Immature natural killer cell (primary cell): Measurements from ENCODE around the gene INMT. TPM values are rescaled to one million over a fixed set of nuclear protein-coding genes. Genes with fewer than 3 reads are reported as not detected.

Experiments used
- polyA plus RNA-seq, 3 donors: library from polyadenylated mRNA; unstranded; fragments of 300-500 nt; fragmentation: Illumina TruSeq; gene quantifications; one replicate each; pipeline ENCODE4 v1.2.3, GENCODE V29; 2021

INMT gene
- polyA plus RNA-seq, 3 donors from 2014 or later, result not detected

Other genes with a start within 250 kb of the INMT start
- gene GGCT, start 247.3 kb upstream of the INMT start, polyA plus RNA-seq, result 10 to 100 TPM; 20.3 to 27.2 (median 25.3) TPM
- gene GARS1, start 157.3 kb upstream of the INMT start, polyA plus RNA-seq, result 10 to 100 TPM; 33.1 to 85.6 (median 75.2) TPM
- not detected for gene CRHR2, start 69.7 kb upstream of the INMT start, polyA plus RNA-seq
- gene MINDY4, start 19.3 kb downstream of the INMT start, polyA plus RNA-seq, result under 1 TPM in 2 of 3 donors, not detected in 1; 0.45 to 0.71 TPM
- gene AQP1, start 159.7 kb downstream of the INMT start, polyA plus RNA-seq, result under 1 TPM in 1 of 3 donors, not detected in 2; 0.08 TPM
- not detected for gene GHRHR, start 211.8 kb downstream of the INMT start, polyA plus RNA-seq